Measurements from ENCODE around the gene METTL9. TPM values are rescaled to one million over a fixed set of nuclear protein-coding genes. Genes with fewer than 3 reads are reported as not detected.
"Not testable (repeated sequence)": the region's sequence is repeated elsewhere in the genome, so short reads cannot be mapped to it uniquely, and the experiment has no call there.

METTL9 gene
- total and polyA plus RNA-seq, 9 of the 15 experiments (the other 6 are each of a cell fraction or from before 2014, with no cell fraction given), result 12.2 to 107 (median 79.1) TPM

GRCh38 chr16:21554795-21555585, 44.4 kb upstream of the METTL9 start (continued):
- TF ChIP-seq YY1 (IDR thresholded peaks at IDR 0.05; ENCODE audit: borderline replicate concordance in 1 of 3, control insufficient read depth in 1 of 3, extremely low read depth in 1 of 3, insufficient read depth in 3 of 3, insufficient read length in 1 of 3, insufficient replicate concordance in 2 of 3, low read depth in 1 of 3, low read length in 2 of 3) (peak in 1 of 3 experiments; percentile 47), ARID2 (IDR thresholded peaks at IDR 0.05) (peak; percentile 94), HDAC2 (IDR thresholded peaks at IDR 0.05) (0 out of 2 replicates have a peak, but pooled peaks have one; percentile 51), POLR3G (IDR thresholded peaks at IDR 0.05; ENCODE audit: extremely low read depth, insufficient read length, insufficient replicate concordance) (no peak), FOXK1 (CRISPR knock-in tag; IDR thresholded peaks at IDR 0.05; ENCODE audit: borderline replicate concordance) (0 out of 2 replicates have a peak, but pooled peaks have one; percentile 52), MAZ (CRISPR knock-in tag; conservative IDR thresholded peaks at IDR 0.05 in 1 of 2, IDR thresholded peaks at IDR 0.05 in 1 of 2) (peak; percentile 22 to 27; a peak in 1 of 4 replicates)

- not testable (repeated sequence) for ATAC-seq; H3K9me1 ChIP-seq (ENCODE audit: control insufficient read depth, insufficient read depth, low read length); H3K9me3 ChIP-seq (replicated peaks; ENCODE audit: control insufficient read depth, insufficient read depth, low read depth, low read length); H3K4me2 ChIP-seq (ENCODE audit: insufficient read depth, low read length); H3K79me2 ChIP-seq (ENCODE audit: control insufficient read depth, insufficient read depth, low read length); H3K9ac ChIP-seq (ENCODE audit: insufficient read depth in 1 of 2, low read depth in 2 of 2, low read length in 2 of 2); DNase-seq (ENCODE audit: extremely low read depth in 1 of 4, low spot score in 3 of 4); H4K20me1 ChIP-seq (replicated peaks; ENCODE audit: control insufficient read depth, insufficient read depth, low read length); H3K27ac ChIP-seq (ENCODE audit: extremely low read depth, low read depth, low read length); H3K36me3 ChIP-seq (ENCODE audit: control insufficient read depth, insufficient read depth, low read length); FAIRE-seq; H3K4me3 ChIP-seq; BruUV-seq (replicated peaks)
- peaks cover 3 to 14% of the 10 kb centered on the region in 2 experiments; a peak in 1 of 5 replicates for H3K27me3 ChIP-seq (ENCODE audit: control insufficient read depth in 2 of 2, insufficient read depth in 2 of 2, low read length in 2 of 2)
- CTCF ChIA-PET (ENCODE audit: low intra/inter-chr PET ratio), result interaction anchor here (0.6 to 1.1 kb wide), 2 partner anchors 366 to 1470 kb away, joined by 4 read pairs; no protein-coding TSS in a partner anchor
- peak overlapping the region; percentile 96 for H2AFZ ChIP-seq (ENCODE audit: low read depth, low read length)
- in situ Hi-C loops (cut with MboI) (loop anchor here (5.0 to 25.0 kb wide), 2 partner anchors 243 to 398 kb away; partner anchors contain the start of gene LDAF1), intact Hi-C loops (cut with micrococcal nuclease) (loop anchor here (10.0 kb wide), 1 partner anchor 401 kb away; the partner anchor contains the start of genes DNAH3 and LDAF1)
- 83% methylated on average over 15 of the region's 15 CpGs for WGBS (ENCODE audit: insufficient coverage, low coverage, missing lambda C conversion rate)
- peaks cover 0 to 23% of the 10 kb centered on the region in 2 experiments; a peak in 4 of 5 replicates for H3K4me1 ChIP-seq (replicated peaks in 1 of 2; ENCODE audit: control insufficient read depth in 2 of 2, insufficient read depth in 2 of 2, low read length in 2 of 2)
- POLR2A ChIA-PET, result interaction anchor here (1.1 kb wide), 1 partner anchor 38 kb away, joined by 3 read pairs; no protein-coding TSS in a partner anchor
Measured at GRCh38 chr16:21555621-21556020, 43.8 kb upstream of the METTL9 start.

DNA sequence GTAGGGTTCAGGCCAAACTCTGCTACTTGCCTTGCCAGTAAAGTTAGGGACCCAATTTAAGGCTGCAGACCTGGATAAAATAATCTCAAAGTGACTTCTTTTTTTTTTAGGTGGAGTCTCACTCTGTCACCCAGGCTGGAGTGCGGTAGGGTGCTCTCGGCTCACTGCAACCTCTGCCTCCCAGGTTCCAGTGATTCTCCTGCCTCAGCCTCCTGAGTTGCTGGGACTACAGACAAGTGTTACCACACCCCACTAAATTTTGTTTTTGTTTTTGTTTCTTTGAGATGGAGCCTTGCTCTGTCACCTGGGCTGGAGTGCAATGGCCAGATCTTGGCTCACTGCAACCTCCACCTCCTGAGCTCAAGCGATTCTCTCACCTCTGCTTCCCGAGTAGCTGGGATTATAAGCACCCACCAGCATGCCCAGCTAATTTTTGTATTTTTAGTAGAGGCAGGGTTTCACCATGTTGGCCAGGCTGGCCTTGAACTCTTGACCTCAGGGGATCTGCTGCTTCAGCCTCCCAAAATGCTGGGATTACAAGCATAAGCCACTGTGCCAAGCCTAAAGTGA, 43.3 kb upstream of the METTL9 start:
- not testable (repeated sequence) for H3K36me3 ChIP-seq (ENCODE audit: control insufficient read depth, insufficient read depth, low read length); H3K27ac ChIP-seq (ENCODE audit: extremely low read depth, low read depth, low read length); ATAC-seq; FAIRE-seq; H3K9ac ChIP-seq (ENCODE audit: insufficient read depth in 1 of 2, low read depth in 2 of 2, low read length in 2 of 2); H4K20me1 ChIP-seq (replicated peaks; ENCODE audit: control insufficient read depth, insufficient read depth, low read length); H2AFZ ChIP-seq (ENCODE audit: low read depth, low read length); H3K4me2 ChIP-seq (ENCODE audit: insufficient read depth, low read length); H3K9me1 ChIP-seq (ENCODE audit: control insufficient read depth, insufficient read depth, low read length); BruUV-seq (replicated peaks); H3K9me3 ChIP-seq (replicated peaks; ENCODE audit: control insufficient read depth, insufficient read depth, low read depth, low read length); H3K79me2 ChIP-seq (ENCODE audit: control insufficient read depth, insufficient read depth, low read length); DNase-seq (ENCODE audit: extremely low read depth in 1 of 4, low spot score in 3 of 4); H3K4me3 ChIP-seq
- in situ Hi-C loops (cut with MboI) (loop anchor here (5.0 to 25.0 kb wide), 2 partner anchors 244 to 399 kb away; partner anchors contain the start of gene LDAF1), intact Hi-C loops (cut with micrococcal nuclease) (loop anchor here (10.0 kb wide), 1 partner anchor 401 kb away; the partner anchor contains the start of genes DNAH3 and LDAF1)
- ChIA-PET POLR2A (interaction anchor here (1.1 kb wide), 1 partner anchor 39 kb away, joined by 3 read pairs; no protein-coding TSS in a partner anchor), CTCF (ENCODE audit: low intra/inter-chr PET ratio) (interaction anchor here (1.1 kb wide), 1 partner anchor 366 kb away, joined by 4 read pairs; no protein-coding TSS in a partner anchor)
- H3K4me1 ChIP-seq (replicated peaks in 1 of 2; ENCODE audit: control insufficient read depth in 2 of 2, insufficient read depth in 2 of 2, low read length in 2 of 2), result peaks cover 0 to 23% of the 10 kb centered on the region in 2 experiments; a peak in 4 of 5 replicates
- H3K27me3 ChIP-seq (ENCODE audit: control insufficient read depth in 2 of 2, insufficient read depth in 2 of 2, low read length in 2 of 2), result peaks cover 3 to 14% of the 10 kb centered on the region in 2 experiments; a peak in 1 of 5 replicates
- WGBS (ENCODE audit: insufficient coverage, low coverage, missing lambda C conversion rate), result 45% methylated on average over 4 of the region's 4 CpGs

Measured in K562 (cell line).